A549 treated with CpdA at 1 μM for 4 hours (cell line): ENCODE measurements around the gene SERPINA5. TPM values are rescaled to one million over a fixed set of nuclear protein-coding genes. Genes with fewer than 3 reads are reported as not detected.

Experiments
- total RNA-seq: library from RNA; stranded (reverse); fragments of 200-300 nt; extraction: Qiagen RNA extraction; gene quantifications from 5 replicates; pipeline ENCODE4 v1.2.3, GENCODE V29; 2022; ENCODE audit warnings: low read depth

The SERPINA5 gene
- total RNA-seq, result 0.06 to 0.29 TPM (median 0.14 TPM) in 4 of 5 replicates, not detected in the other

DNA sequence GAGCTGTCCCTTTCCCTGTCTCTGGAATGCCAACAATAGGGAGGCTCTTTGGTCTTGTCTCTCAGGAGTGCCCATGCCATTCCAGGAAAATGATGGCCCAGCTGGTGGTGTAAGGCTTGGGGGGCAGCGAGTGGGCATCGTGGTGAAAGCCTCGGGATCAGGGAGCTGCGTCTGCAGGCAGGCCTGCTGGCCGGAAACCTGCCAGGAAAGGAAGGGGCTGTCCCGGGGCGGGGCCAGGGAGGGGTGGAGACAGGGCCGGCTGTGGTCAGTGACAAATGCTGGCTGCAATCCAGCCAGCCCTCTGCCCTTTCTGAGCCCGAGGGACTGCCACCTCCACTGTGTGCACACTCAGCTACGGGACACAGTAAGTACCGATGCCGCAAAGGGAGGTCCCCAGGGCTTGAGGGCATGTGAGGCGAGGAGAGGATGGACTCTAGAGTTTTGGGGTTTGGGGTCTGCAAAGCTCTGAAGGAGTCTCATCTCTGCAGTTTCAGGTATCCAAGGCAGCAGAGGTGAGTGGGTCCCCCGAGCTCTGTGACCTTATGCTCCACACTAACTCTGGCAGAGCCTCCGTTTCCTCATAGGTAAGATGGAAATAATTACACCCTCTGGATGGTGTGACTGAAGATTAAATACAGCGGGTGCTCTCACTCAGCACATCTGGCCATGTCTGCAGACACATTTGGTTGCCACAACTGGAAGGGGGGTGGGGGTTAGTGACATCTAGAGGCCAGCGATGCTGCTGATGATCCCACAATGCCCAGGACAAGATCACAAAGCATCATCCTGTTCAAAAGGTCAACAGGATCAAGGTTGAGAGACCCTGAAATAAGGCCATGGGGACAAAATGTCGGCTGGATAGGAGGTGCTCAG is at the start of gene SERPINA5:
TSS of gene SERPINA5 (plus strand) at position 300 of the 873 bp plus-strand sequence. CDS start 5,937 bp downstream, outside the sequence.

DNA sequence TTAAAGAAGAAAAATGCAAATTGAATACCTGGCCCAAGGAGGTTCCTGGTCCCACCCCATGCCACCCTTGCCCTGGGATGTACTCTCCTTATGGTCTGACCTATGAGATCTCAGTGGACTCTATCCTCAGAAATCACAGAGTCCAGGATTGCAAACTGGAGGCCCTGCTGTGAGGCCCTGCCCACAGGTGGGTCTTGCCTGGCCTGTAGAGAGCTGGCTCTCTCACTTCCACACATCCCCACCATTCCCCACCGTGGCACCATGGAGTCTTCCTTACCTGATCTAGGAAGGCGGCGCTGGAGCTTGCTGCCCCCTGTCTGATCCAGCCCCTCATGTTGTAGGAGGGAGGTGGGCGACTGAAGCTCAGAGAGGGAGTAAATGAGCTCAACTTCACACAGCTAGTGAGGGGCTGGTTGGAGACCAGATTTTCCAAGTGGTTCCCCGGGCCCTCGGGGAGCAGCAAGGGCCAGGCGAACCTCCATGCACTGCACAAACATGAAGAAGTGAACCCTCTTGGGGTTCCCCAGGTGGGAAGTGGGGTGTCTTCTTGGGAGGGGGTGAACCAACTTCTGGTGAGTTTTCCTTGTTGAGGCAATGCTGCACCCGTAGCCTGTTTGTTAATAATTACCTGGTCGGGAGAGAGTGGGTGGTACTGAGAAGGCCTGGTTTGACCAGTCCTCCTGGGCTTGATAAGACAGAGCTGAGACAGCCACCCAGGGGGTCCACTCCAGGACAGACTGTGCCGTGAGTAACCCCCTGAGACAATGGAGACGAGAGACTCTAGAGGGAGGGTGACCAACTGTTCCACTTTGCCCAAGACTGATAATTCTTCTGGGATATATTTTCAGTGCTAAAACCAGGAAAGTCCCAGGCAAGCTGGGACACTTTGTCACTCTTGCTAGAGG is 20.2 kb upstream of the SERPINA5 start, which contains the start of gene SERPINA4:
TSS of gene SERPINA4 (plus strand) at position 692 of the 905 bp plus-strand sequence. CDS start 2,041 bp downstream, outside the sequence.

GRCh38 chr14:94612174-94612573 is 30.9 kb downstream of the SERPINA5 start, which contains the start of gene SERPINA3:
Gene SERPINA3 (plus strand): TSS chr14:94612391. CDS start chr14:94614442, 2,051 bp downstream.

Other genes with a start within 250 kb of the SERPINA5 start
- gene SERPINA2, start 214.7 kb upstream of the SERPINA5 start, total RNA-seq, result not detected in 5 replicates
- gene SERPINA1, start 192.8 kb upstream of the SERPINA5 start, total RNA-seq, result 0.26 to 1.7 TPM (median 0.59 TPM) in 5 replicates
- gene SERPINA11, start 128.6 kb upstream of the SERPINA5 start, total RNA-seq, result not detected in 5 replicates
- 0.03 TPM in 1 of 5 replicates, not detected in the others for gene SERPINA9, start 105.2 kb upstream of the SERPINA5 start, total RNA-seq
- not detected in 5 replicates for gene SERPINA12, start 72.0 kb upstream of the SERPINA5 start, total RNA-seq
- gene SERPINA4, start 20.0 kb upstream of the SERPINA5 start, total RNA-seq, result not detected in 5 replicates
- 5.4 to 7.6 TPM (median 5.7 TPM) in 5 replicates for gene SERPINA3, start 31.0 kb downstream of the SERPINA5 start, total RNA-seq
- 0.23 to 0.68 TPM (median 0.44 TPM) in 5 replicates for gene GSC, start 188.7 kb downstream of the SERPINA5 start, total RNA-seq